ENCODE measurements around the gene TUBE1. TPM values are rescaled to one million over a fixed set of nuclear protein-coding genes. Genes with fewer than 3 reads are reported as not detected.

TUBE1 gene
- polyA plus RNA-seq, 1 experiment, result 24.3 TPM

GRCh38 chr6:112066606-112067005 is 20.7 kb downstream of the TUBE1 start:
- POLR2A ChIA-PET, result no interaction called here
- DNase-seq (ENCODE audit: low read depth, low spot score), result no peak
- CTCF ChIA-PET, result interaction anchor here (1.1 to 2.0 kb wide), 2 partner anchors 23 to 24 kb away, joined by 3 to 4 read pairs; no protein-coding TSS in a partner anchor
- Histone ChIP-seq H3K4me3 (ENCODE audit: low read depth, low read length) (no peak overlapping the region), H3K9me3 (ENCODE audit: control insufficient read depth, insufficient read depth, low read length) (no peaks in the 10 kb centered on the region), H3K27me3 (ENCODE audit: control insufficient read depth, insufficient read depth, low read length) (no peaks in the 10 kb centered on the region), H3K27ac (ENCODE audit: low read depth, low read length) (no peak overlapping the region)
- TF ChIP-seq CTCF (IDR thresholded peaks at IDR 0.05; ENCODE audit: low read depth, low read length), result no peak

GRCh38 chr6:112065426-112065986 is 21.8 kb downstream of the TUBE1 start:
- CTCF ChIA-PET, result interaction anchor here (0.6 kb wide), 1 partner anchor 355 kb away, joined by 3 read pairs; no protein-coding TSS in a partner anchor
- H3K27me3 ChIP-seq (ENCODE audit: control insufficient read depth, insufficient read depth, low read length), result no peaks in the 10 kb centered on the region
- no peak overlapping the region for H3K4me3 ChIP-seq (ENCODE audit: low read depth, low read length)
- TF ChIP-seq CTCF (IDR thresholded peaks at IDR 0.05; ENCODE audit: low read depth, low read length), result no peak
- DNase-seq (ENCODE audit: low read depth, low spot score), result no peak
- POLR2A ChIA-PET, result interaction anchor here (0.5 kb wide), 1 partner anchor 18 kb away, joined by 5 read pairs; no protein-coding TSS in a partner anchor
- no peak overlapping the region for H3K27ac ChIP-seq (ENCODE audit: low read depth, low read length)
- H3K9me3 ChIP-seq (ENCODE audit: control insufficient read depth, insufficient read depth, low read length), result no peaks in the 10 kb centered on the region

- TF ChIP-seq CTCF (IDR thresholded peaks at IDR 0.05; ENCODE audit: low read depth, low read length), result no peak
- POLR2A ChIA-PET, result no interaction called here
- Histone ChIP-seq H3K9me3 (ENCODE audit: control insufficient read depth, insufficient read depth, low read length) (no peaks in the 10 kb centered on the region), H3K27me3 (ENCODE audit: control insufficient read depth, insufficient read depth, low read length) (no peaks in the 10 kb centered on the region), H3K27ac (ENCODE audit: low read depth, low read length) (no peak overlapping the region), H3K4me3 (ENCODE audit: low read depth, low read length) (no peak overlapping the region)
- CTCF ChIA-PET, result interaction anchor here (1.6 kb wide), 1 partner anchor 19 kb away, joined by 5 read pairs; no protein-coding TSS in a partner anchor
- no peak for DNase-seq (ENCODE audit: low read depth, low spot score)
Observed at GRCh38 chr6:112062966-112063365, 24.3 kb downstream of the TUBE1 start.

GRCh38 chr6:112061605-112062004 is 25.7 kb downstream of the TUBE1 start:
- no peak overlapping the region for H3K27ac ChIP-seq (ENCODE audit: low read depth, low read length)
- no peaks in the 10 kb centered on the region for H3K27me3 ChIP-seq (ENCODE audit: control insufficient read depth, insufficient read depth, low read length)
- CTCF ChIA-PET, result interaction anchor here (0.5 kb wide), 1 partner anchor 18 kb away, joined by 3 read pairs; no protein-coding TSS in a partner anchor
- POLR2A ChIA-PET, result no interaction called here
- H3K9me3 ChIP-seq (ENCODE audit: control insufficient read depth, insufficient read depth, low read length), result no peaks in the 10 kb centered on the region
- TF ChIP-seq CTCF (IDR thresholded peaks at IDR 0.05; ENCODE audit: low read depth, low read length), result no peak
- H3K4me3 ChIP-seq (ENCODE audit: low read depth, low read length), result no peak overlapping the region
- no peak for DNase-seq (ENCODE audit: low read depth, low spot score)

GRCh38 chr6:112058243-112059032 is 28.8 kb downstream of the TUBE1 start:
- no peak for TF ChIP-seq CTCF (IDR thresholded peaks at IDR 0.05; ENCODE audit: low read depth, low read length)
- no peak overlapping the region for H3K4me3 ChIP-seq (ENCODE audit: low read depth, low read length)
- H3K9me3 ChIP-seq (ENCODE audit: control insufficient read depth, insufficient read depth, low read length), result no peaks in the 10 kb centered on the region
- ChIA-PET POLR2A (no interaction called here), CTCF (interaction anchor here (0.5 to 1.4 kb wide), 2 partner anchors 15 to 20 kb away, joined by 3 read pairs; no protein-coding TSS in a partner anchor)
- no peak for DNase-seq (ENCODE audit: low read depth, low spot score)
- no peak overlapping the region for H3K27ac ChIP-seq (ENCODE audit: low read depth, low read length)
- H3K27me3 ChIP-seq (ENCODE audit: control insufficient read depth, insufficient read depth, low read length), result no peaks in the 10 kb centered on the region
